ENCODE results near the gene FOXO6. TPM values are rescaled to one million over a fixed set of nuclear protein-coding genes. Genes with fewer than 3 reads are reported as not detected.

The FOXO6 gene
- total and polyA plus RNA-seq, 2 donors from 2014 or later, result 0.47 to 1.0 TPM

- Histone ChIP-seq H3K27me3 (ENCODE audit: control insufficient read depth, insufficient read depth, low read length) (no peaks in the 10 kb centered on the region), H3K9ac (ENCODE audit: low read length in 3 of 3) (no peak overlapping the region), H3K36me3 (ENCODE audit: control insufficient read depth in 2 of 3, insufficient read depth in 3 of 3, low read length in 3 of 3) (no peaks in the 10 kb centered on the region), H3K4me1 (ENCODE audit: control insufficient read depth in 2 of 3, insufficient read depth in 2 of 3, low read depth in 1 of 3, low read length in 3 of 3) (no peaks in the 10 kb centered on the region), H3K4me3 (ENCODE audit: low read length in 3 of 3) (no peak overlapping the region), H3K27ac (ENCODE audit: low read depth in 2 of 2, low read length in 2 of 2) (no peak overlapping the region), H3K9me3 (ENCODE audit: control insufficient read depth in 2 of 3, insufficient read depth in 1 of 3, low read length in 3 of 3) (no peaks in the 10 kb centered on the region)
- DNase-seq, result no peak
- intact Hi-C loops (cut with DNase I), result no loop called here
- TF ChIP-seq CTCF (IDR thresholded peaks at IDR 0.05; ENCODE audit: borderline replicate concordance, extremely low read depth, insufficient read depth), result no peak
- no peak for FAIRE-seq
Observed at GRCh38 chr1:41422306-41422705, 61.1 kb downstream of the FOXO6 start.

GRCh38 chr1:41423511-41424191 is 62.4 kb downstream of the FOXO6 start:
- FAIRE-seq (no peak), DNase-seq (no peak)
- peak; percentile 12 for TF ChIP-seq CTCF (IDR thresholded peaks at IDR 0.05; ENCODE audit: borderline replicate concordance, extremely low read depth, insufficient read depth)
- no peaks in the 10 kb centered on the region for H3K9me3 ChIP-seq (ENCODE audit: control insufficient read depth in 2 of 3, insufficient read depth in 1 of 3, low read length in 3 of 3)
- intact Hi-C loops (cut with DNase I), result no loop called here
- H3K4me1 ChIP-seq (ENCODE audit: control insufficient read depth in 2 of 3, insufficient read depth in 2 of 3, low read depth in 1 of 3, low read length in 3 of 3), result no peaks in the 10 kb centered on the region
- no peak overlapping the region for H3K4me3 ChIP-seq (ENCODE audit: low read length in 3 of 3)
- no peaks in the 10 kb centered on the region for H3K36me3 ChIP-seq (ENCODE audit: control insufficient read depth in 2 of 3, insufficient read depth in 3 of 3, low read length in 3 of 3)
- no peak overlapping the region for H3K27ac ChIP-seq (ENCODE audit: low read depth in 2 of 2, low read length in 2 of 2)
- no peak overlapping the region for H3K9ac ChIP-seq (ENCODE audit: low read length in 3 of 3)
- no peaks in the 10 kb centered on the region for H3K27me3 ChIP-seq (ENCODE audit: control insufficient read depth, insufficient read depth, low read length)

- Histone ChIP-seq H3K27ac (ENCODE audit: low read depth in 2 of 2, low read length in 2 of 2) (no peak overlapping the region), H3K4me3 (ENCODE audit: low read length in 3 of 3) (peak overlapping the region in 1 of 3 donors; percentile 35), H3K9me3 (ENCODE audit: control insufficient read depth in 2 of 3, insufficient read depth in 1 of 3, low read length in 3 of 3) (no peaks in the 10 kb centered on the region), H3K27me3 (ENCODE audit: control insufficient read depth, insufficient read depth, low read length) (no peaks in the 10 kb centered on the region), H3K4me1 (ENCODE audit: control insufficient read depth in 2 of 3, insufficient read depth in 2 of 3, low read depth in 1 of 3, low read length in 3 of 3) (no peaks in the 10 kb centered on the region), H3K36me3 (ENCODE audit: control insufficient read depth in 2 of 3, insufficient read depth in 3 of 3, low read length in 3 of 3) (no peaks in the 10 kb centered on the region), H3K9ac (ENCODE audit: low read length in 3 of 3) (no peak overlapping the region)
- FAIRE-seq (no peak), DNase-seq (no peak)
- intact Hi-C loops (cut with DNase I), result no loop called here
- TF ChIP-seq CTCF (IDR thresholded peaks at IDR 0.05; ENCODE audit: borderline replicate concordance, extremely low read depth, insufficient read depth), result no peak
Observed at GRCh38 chr1:41424581-41425118, 63.4 kb downstream of the FOXO6 start.

All from kidney (tissue), 14 donors.